HepG2 (cell line): Measurements from ENCODE around the gene GOSR1. TPM values are rescaled to one million over a fixed set of nuclear protein-coding genes. Genes with fewer than 3 reads are reported as not detected.

Source experiments
- CCDC6 ChIP-seq: sonication (generic); formaldehyde crosslinking; IDR thresholded peaks from 2 replicates; pipeline ENCODE4 v1.8.1; 2022; ENCODE audit warnings: mild to moderate bottlenecking, missing genetic modification reagents, moderate library complexity
- DMAP1 ChIP-seq: IDR thresholded peaks from 2 replicates; pipeline ENCODE4 v1.6.1; 2016
- ESRRA ChIP-seq: sonication (generic); formaldehyde crosslinking; IDR thresholded peaks from 2 replicates; pipeline ENCODE4 v1.5.1; 2020; ENCODE audit warnings: mild to moderate bottlenecking, low read depth, missing genetic modification reagents
- ETV6 ChIP-seq: sonication (generic); formaldehyde crosslinking; conservative IDR thresholded peaks from 2 replicates; pipeline ENCODE4 v1.4.0; 2020; ENCODE audit warnings: missing genetic modification reagents
- HIC2 ChIP-seq: sonication (generic); formaldehyde crosslinking; IDR thresholded peaks from 2 replicates; pipeline ENCODE4 v1.9.0; 2022; ENCODE audit warnings: low read depth, missing genetic modification reagents
- IRF9 ChIP-seq: sonication (generic); formaldehyde crosslinking; IDR thresholded peaks from 2 replicates; pipeline ENCODE4 v1.8.0; 2022; ENCODE audit warnings: missing genetic modification reagents, mild to moderate bottlenecking, borderline replicate concordance
- PHB2 ChIP-seq: fragments of 450-650 bp; IDR thresholded peaks from 2 replicates; pipeline ENCODE4 v1.6.1; 2018; ENCODE audit not compliant: partially characterized antibody
- POGZ ChIP-seq: sonication (generic); formaldehyde crosslinking; IDR thresholded peaks from 2 replicates; pipeline ENCODE4 v1.4.0; 2020; ENCODE audit warnings: mild to moderate bottlenecking, missing genetic modification reagents
- SRSF1 ChIP-seq: fragments of 200-400 bp; formaldehyde crosslinking; optimal IDR thresholded peaks from 2 replicates; pipeline ENCODE3; 2017; ENCODE audit warnings: mild to moderate bottlenecking, low read depth, low read length, moderate library complexity
- ZBTB1 ChIP-seq: sonication (generic); formaldehyde crosslinking; IDR thresholded peaks from 2 replicates; pipeline ENCODE4 v1.4.0; 2020; ENCODE audit warnings: missing genetic modification reagents, borderline replicate concordance
- ZNF232 ChIP-seq: sonication (generic); formaldehyde crosslinking; IDR thresholded peaks from 2 replicates; pipeline ENCODE4 v1.4.0; 2020; ENCODE audit warnings: missing genetic modification reagents, borderline replicate concordance
- ZNF460 ChIP-seq: sonication (generic); formaldehyde crosslinking; IDR thresholded peaks from 2 replicates; pipeline ENCODE4 v1.5.1; 2020; ENCODE audit warnings: missing genetic modification reagents, mild to moderate bottlenecking, borderline replicate concordance
- ZNF569 ChIP-seq: sonication (generic); formaldehyde crosslinking; IDR thresholded peaks from 2 replicates; pipeline ENCODE4 v1.5.0; 2020; ENCODE audit warnings: mild to moderate bottlenecking, missing genetic modification reagents, moderate library complexity, borderline replicate concordance
- ZNF746 ChIP-seq: sonication (generic); formaldehyde crosslinking; IDR thresholded peaks from 2 replicates; pipeline ENCODE4 v1.8.0; 2022; ENCODE audit warnings: mild to moderate bottlenecking, missing genetic modification reagents
- ZNF768 ChIP-seq: sonication (generic); formaldehyde crosslinking; IDR thresholded peaks from 2 replicates; pipeline ENCODE4 v1.4.0; 2020; ENCODE audit warnings: missing genetic modification reagents
- polyA plus RNA-seq, 8 experiments: library from polyadenylated mRNA; depleted of rRNA in 3 of 8; stranded (reverse) in 7 of 8; unstranded in 1 of 8; fragments of >200 nt; fragmentation: Illumina TruSeq in 4 of 8; extraction: Trizol in 4 of 8; gene quantifications; 2 replicates each; pipeline versions ENCODE4 v1.2.1 to v1.2.3, GENCODE V29; 2011 to 2016; ENCODE audit warnings: low read depth in 4 of 8, missing spikeins in 1 of 8, mixed read lengths in 1 of 8; ENCODE audit not compliant: insufficient read depth in 1 of 8
- total RNA-seq, 5 experiments: library from RNA; depleted of rRNA; stranded (reverse); fragments of >200 nt; fragmentation: Illumina TruSeq; extraction: Trizol; gene quantifications; 2 replicates each; pipeline ENCODE4 v1.2.3, GENCODE V29; 2016; ENCODE audit warnings: low read depth in 1 of 5
- TF ChIP-seq, protein P1 (sequence below), 2 experiments: IDR thresholded peaks; 2 replicates each; pipeline ENCODE4 v1.6.1; 2011 to 2012; ENCODE audit warnings: low read length in 2 of 2, borderline replicate concordance in 1 of 2, low read depth in 1 of 2, mild to moderate bottlenecking in 1 of 2, moderate library complexity in 1 of 2
- TF ChIP-seq, protein P2 (sequence below): sonication (generic); formaldehyde crosslinking; IDR thresholded peaks from 2 replicates; pipeline ENCODE4 v1.4.0; 2020; ENCODE audit warnings: missing genetic modification reagents
- TF ChIP-seq, protein P3 (sequence below): sonication (generic); formaldehyde crosslinking; IDR thresholded peaks from 2 replicates; pipeline ENCODE4 v1.4.0; 2020; ENCODE audit warnings: missing genetic modification reagents

GOSR1 gene
- total and polyA plus RNA-seq, 2 of the 13 experiments (the other 11 are each of a cell fraction or from before 2014, with no cell fraction given): 15.8 to 37.0 TPM

DNA sequence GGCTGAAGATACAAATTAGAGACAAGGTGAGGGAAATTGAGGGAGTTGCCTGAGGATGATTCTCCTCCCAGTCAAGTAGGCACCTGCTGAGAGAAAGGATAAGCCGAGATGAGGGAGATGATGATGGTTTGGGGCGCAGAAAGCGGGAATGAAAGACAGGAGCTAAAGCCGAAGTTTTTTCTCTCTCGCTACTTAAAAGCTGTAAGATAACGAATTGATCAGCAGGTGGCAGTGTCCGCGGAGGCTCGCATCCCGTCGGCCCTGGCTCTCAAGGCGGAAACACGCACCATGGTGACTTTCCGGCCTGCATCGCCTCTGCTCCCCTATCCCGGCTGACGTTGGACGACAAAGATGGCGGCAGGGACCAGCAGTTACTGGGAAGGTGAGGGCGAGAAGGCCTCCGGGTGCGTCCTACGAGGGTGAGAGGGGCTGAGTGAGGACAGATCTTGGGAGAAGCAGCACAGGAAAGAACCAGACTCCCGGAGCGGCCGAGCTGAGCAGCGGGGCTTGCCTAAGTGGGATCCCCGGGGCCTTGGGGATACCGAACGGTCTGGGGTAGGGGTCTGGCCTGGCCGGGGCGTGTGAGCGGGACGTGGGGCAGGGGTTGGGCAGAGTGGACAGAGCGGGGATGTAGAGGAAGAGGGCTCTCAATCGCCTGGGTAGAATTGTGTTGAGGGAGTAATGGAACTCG lies at the start of gene GOSR1 (continued):
- TF ChIP-seq IRF9 (CRISPR knock-in tag) (peak; percentile 83), HIC2 (CRISPR knock-in tag) (no peak), ESRRA (CRISPR knock-in tag) (no peak), ZNF768 (CRISPR knock-in tag) (peak; percentile 71), CCDC6 (peak; percentile 49; the same call in 1 of the 2 replicates), ZBTB1 (CRISPR knock-in tag) (no peak), POGZ (CRISPR knock-in tag) (peak; percentile 97), ZNF460 (CRISPR knock-in tag) (peak; percentile 27; the same call in 1 of the 2 replicates), PHB2 (no peak), ZNF232 (CRISPR knock-in tag) (peak; percentile 93), SRSF1 (no peak), ETV6 (peak; percentile 89; the same call in 1 of the 2 replicates), DMAP1 (peak; percentile 97), ZNF746 (CRISPR knock-in tag) (0 out of 2 replicates have a peak, but pooled peaks have one; percentile 40), ZNF569 (CRISPR knock-in tag) (no peak)
- TF ChIP-seq, protein P1, sequence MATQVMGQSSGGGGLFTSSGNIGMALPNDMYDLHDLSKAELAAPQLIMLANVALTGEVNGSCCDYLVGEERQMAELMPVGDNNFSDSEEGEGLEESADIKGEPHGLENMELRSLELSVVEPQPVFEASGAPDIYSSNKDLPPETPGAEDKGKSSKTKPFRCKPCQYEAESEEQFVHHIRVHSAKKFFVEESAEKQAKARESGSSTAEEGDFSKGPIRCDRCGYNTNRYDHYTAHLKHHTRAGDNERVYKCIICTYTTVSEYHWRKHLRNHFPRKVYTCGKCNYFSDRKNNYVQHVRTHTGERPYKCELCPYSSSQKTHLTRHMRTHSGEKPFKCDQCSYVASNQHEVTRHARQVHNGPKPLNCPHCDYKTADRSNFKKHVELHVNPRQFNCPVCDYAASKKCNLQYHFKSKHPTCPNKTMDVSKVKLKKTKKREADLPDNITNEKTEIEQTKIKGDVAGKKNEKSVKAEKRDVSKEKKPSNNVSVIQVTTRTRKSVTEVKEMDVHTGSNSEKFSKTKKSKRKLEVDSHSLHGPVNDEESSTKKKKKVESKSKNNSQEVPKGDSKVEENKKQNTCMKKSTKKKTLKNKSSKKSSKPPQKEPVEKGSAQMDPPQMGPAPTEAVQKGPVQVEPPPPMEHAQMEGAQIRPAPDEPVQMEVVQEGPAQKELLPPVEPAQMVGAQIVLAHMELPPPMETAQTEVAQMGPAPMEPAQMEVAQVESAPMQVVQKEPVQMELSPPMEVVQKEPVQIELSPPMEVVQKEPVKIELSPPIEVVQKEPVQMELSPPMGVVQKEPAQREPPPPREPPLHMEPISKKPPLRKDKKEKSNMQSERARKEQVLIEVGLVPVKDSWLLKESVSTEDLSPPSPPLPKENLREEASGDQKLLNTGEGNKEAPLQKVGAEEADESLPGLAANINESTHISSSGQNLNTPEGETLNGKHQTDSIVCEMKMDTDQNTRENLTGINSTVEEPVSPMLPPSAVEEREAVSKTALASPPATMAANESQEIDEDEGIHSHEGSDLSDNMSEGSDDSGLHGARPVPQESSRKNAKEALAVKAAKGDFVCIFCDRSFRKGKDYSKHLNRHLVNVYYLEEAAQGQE (IDR thresholded peaks at IDR 0.05; ENCODE audit: borderline replicate concordance in 1 of 2, low read depth in 1 of 2, low read length in 2 of 2): no peak
- TF ChIP-seq, protein P2, sequence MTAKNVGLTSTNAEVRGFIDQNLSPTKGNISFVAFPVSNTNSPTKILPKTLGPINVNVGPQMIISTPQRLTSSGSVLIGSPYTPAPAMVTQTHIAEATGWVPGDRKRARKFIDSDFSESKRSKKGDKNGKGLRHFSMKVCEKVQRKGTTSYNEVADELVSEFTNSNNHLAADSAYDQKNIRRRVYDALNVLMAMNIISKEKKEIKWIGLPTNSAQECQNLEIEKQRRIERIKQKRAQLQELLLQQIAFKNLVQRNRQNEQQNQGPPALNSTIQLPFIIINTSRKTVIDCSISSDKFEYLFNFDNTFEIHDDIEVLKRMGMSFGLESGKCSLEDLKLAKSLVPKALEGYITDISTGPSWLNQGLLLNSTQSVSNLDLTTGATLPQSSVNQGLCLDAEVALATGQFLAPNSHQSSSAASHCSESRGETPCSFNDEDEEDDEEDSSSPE (CRISPR knock-in tag): peak; percentile 56
- TF ChIP-seq, protein P3, sequence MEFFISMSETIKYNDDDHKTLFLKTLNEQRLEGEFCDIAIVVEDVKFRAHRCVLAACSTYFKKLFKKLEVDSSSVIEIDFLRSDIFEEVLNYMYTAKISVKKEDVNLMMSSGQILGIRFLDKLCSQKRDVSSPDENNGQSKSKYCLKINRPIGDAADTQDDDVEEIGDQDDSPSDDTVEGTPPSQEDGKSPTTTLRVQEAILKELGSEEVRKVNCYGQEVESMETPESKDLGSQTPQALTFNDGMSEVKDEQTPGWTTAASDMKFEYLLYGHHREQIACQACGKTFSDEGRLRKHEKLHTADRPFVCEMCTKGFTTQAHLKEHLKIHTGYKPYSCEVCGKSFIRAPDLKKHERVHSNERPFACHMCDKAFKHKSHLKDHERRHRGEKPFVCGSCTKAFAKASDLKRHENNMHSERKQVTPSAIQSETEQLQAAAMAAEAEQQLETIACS (CRISPR knock-in tag): peak; percentile 37; the same call in 1 of the 2 replicates
